Endothelial cell of umbilical vein (primary cell): ENCODE measurements around the gene ST6GALNAC2. TPM values are rescaled to one million over a fixed set of nuclear protein-coding genes. Genes with fewer than 3 reads are reported as not detected.

Source experiments
- BruUV-seq: library from RNA; stranded (reverse); fragments of 400-500 nt; replicated peaks from 2 replicates; lab custom pipeline; 2021; lab: Mats Ljungman, UMichigan
- CTCF ChIA-PET: fragments of 300-600, 350-600 bp; sonication (Branson Sonifier 250); formaldehyde crosslinking; loops from one replicate; lab custom pipeline; 2021; ENCODE audit warnings: antibody characterized with exemption, inconsistent platforms; lab: Charles Lee
- POLR2A ChIA-PET: fragments of 300-600, 350-600 bp; sonication (Branson Sonifier 250); formaldehyde crosslinking; loops from one replicate; lab custom pipeline; 2021; ENCODE audit warnings: antibody characterized with exemption, inconsistent platforms; lab: Charles Lee
- DNase-seq: peaks from one replicate; pipeline ENCODE4 v3.0.0-alpha.2; 2011; ENCODE audit warnings: low read depth, low spot score
- FAIRE-seq: peaks from 2 replicates; lab custom pipeline; 2011; peaks lifted over from hg19 to GRCh38; lab: Jason Lieb, UNC
- H2AFZ ChIP-seq: 2 replicates; pipeline ENCODE4 v1.6.0; 2012; ENCODE audit warnings: low read depth, low read length, control low read depth, inconsistent platforms
- H3K27ac ChIP-seq: 2 replicates; pipeline ENCODE4 v1.5.1; 2011; ENCODE audit warnings: low read depth, mild to moderate bottlenecking, control low read depth, low read length, moderate library complexity; ENCODE audit not compliant: insufficient read depth
- H3K27me3 ChIP-seq, 2 experiments: 2 replicates each; pipeline versions ENCODE4 v1.6.0 to v1.6.1; 2011; ENCODE audit warnings: low read length in 2 of 2, mixed read lengths in 1 of 2; ENCODE audit not compliant: control insufficient read depth in 2 of 2, insufficient read depth in 2 of 2
- H3K36me3 ChIP-seq, 2 experiments: 2 replicates in 1 of 2; 3 replicates in 1 of 2; pipeline ENCODE4 v1.5.1; 2011; ENCODE audit warnings: low read length in 2 of 2, mild to moderate bottlenecking in 1 of 2, moderate library complexity in 1 of 2; ENCODE audit not compliant: control insufficient read depth in 2 of 2, insufficient read depth in 2 of 2; ENCODE audit errors: extremely low read depth in 1 of 2
- H3K4me1 ChIP-seq: 3 replicates; pipeline ENCODE4 v1.5.1; 2011; ENCODE audit warnings: mild to moderate bottlenecking, low read length; ENCODE audit not compliant: control insufficient read depth, insufficient read depth; ENCODE audit errors: extremely low read depth
- H3K4me2 ChIP-seq: 2 replicates; pipeline ENCODE4 v1.6.1; 2011; ENCODE audit warnings: low read length, control low read depth, mixed read lengths; ENCODE audit not compliant: insufficient read depth
- H3K4me3 ChIP-seq, 3 experiments: fragments of 200-600 bp in 1 of 3; sonication (generic), shearing (Covaris generic) in 1 of 3; replicated peaks in 1 of 3; 2 replicates each; pipeline ENCODE4 v1.5.1; 2011 to 2016; ENCODE audit warnings: control low read depth in 3 of 3, low read length in 3 of 3, mild to moderate bottlenecking in 2 of 3, inconsistent platforms in 1 of 3, low read depth in 1 of 3, moderate library complexity in 1 of 3; ENCODE audit not compliant: insufficient read depth in 1 of 3
- H3K79me2 ChIP-seq: 2 replicates; pipeline ENCODE4 v1.6.0; 2012; ENCODE audit warnings: low read length, inconsistent platforms; ENCODE audit not compliant: control insufficient read depth, insufficient read depth
- H3K9ac ChIP-seq: replicated peaks from 2 replicates; pipeline ENCODE3; 2011; ENCODE audit warnings: low read length, control low read depth; ENCODE audit not compliant: insufficient read depth; ENCODE audit errors: extremely low read depth
- H3K9me1 ChIP-seq: replicated peaks from 3 replicates; pipeline ENCODE4 v1.6.0; 2011; ENCODE audit warnings: mild to moderate bottlenecking, low read length; ENCODE audit not compliant: control insufficient read depth, insufficient read depth; ENCODE audit errors: extremely low read depth
- H3K9me3 ChIP-seq: replicated peaks from 2 replicates; pipeline ENCODE4 v1.5.1; 2012; ENCODE audit warnings: low read length, inconsistent platforms; ENCODE audit not compliant: control insufficient read depth, insufficient read depth
- H4K20me1 ChIP-seq: replicated peaks from 2 replicates; pipeline ENCODE3; 2011; ENCODE audit warnings: mild to moderate bottlenecking, low read length; ENCODE audit not compliant: control insufficient read depth, insufficient read depth; ENCODE audit errors: extremely low read depth
- CTCF ChIP-seq, 2 donors: IDR thresholded peaks; 1 replicate in 1 of 2; 2 replicates in 1 of 2; pipeline ENCODE4 v1.5.1; 2011; ENCODE audit warnings: low read length in 2 of 2, mild to moderate bottlenecking in 2 of 2, moderate library complexity in 2 of 2, control low read depth in 1 of 2, inconsistent platforms in 1 of 2, low read depth in 1 of 2; ENCODE audit not compliant: insufficient read depth in 1 of 2; ENCODE audit errors: extremely low read depth in 1 of 2
- EZH2 ChIP-seq: IDR thresholded peaks from 2 replicates; pipeline ENCODE4 v1.6.1; 2012; ENCODE audit warnings: borderline replicate concordance, low read depth, mild to moderate bottlenecking, moderate library complexity, low read length, inconsistent platforms; ENCODE audit not compliant: severe bottlenecking
- FOS ChIP-seq: IDR thresholded peaks from 2 replicates; pipeline ENCODE4 v1.6.1; 2011; ENCODE audit warnings: mild to moderate bottlenecking, low read length, moderate library complexity, borderline replicate concordance; ENCODE audit not compliant: insufficient read depth
- GATA2 ChIP-seq: IDR thresholded peaks from 2 replicates; pipeline ENCODE4 v1.7.0; 2011; ENCODE audit warnings: low read depth, mild to moderate bottlenecking, moderate library complexity, mixed read lengths, low read length; ENCODE audit not compliant: insufficient read length, insufficient read depth
- JUN ChIP-seq: IDR thresholded peaks from 2 replicates; pipeline ENCODE4 v1.6.1; 2011; ENCODE audit warnings: borderline replicate concordance, low read depth; ENCODE audit not compliant: insufficient read length, insufficient read depth
- MAX ChIP-seq: IDR thresholded peaks from 2 replicates; pipeline ENCODE4 v1.6.1; 2011; ENCODE audit not compliant: insufficient read depth, insufficient read length
- MYC ChIP-seq: IDR thresholded peaks from one replicate; pipeline ENCODE4 v1.6.1; 2011; ENCODE audit warnings: mild to moderate bottlenecking, low read depth, low read length
- POLR2A ChIP-seq: IDR thresholded peaks from 2 replicates; pipeline ENCODE4 v1.6.1; 2012; ENCODE audit warnings: low read depth, mild to moderate bottlenecking, control low read depth, low read length
- POLR2AphosphoS5 ChIP-seq: IDR thresholded peaks from 2 replicates; pipeline ENCODE4 v1.6.1; 2012; ENCODE audit warnings: low read depth, mild to moderate bottlenecking, control low read depth, low read length, moderate library complexity; ENCODE audit not compliant: insufficient read depth
- dilution Hi-C: fragments of 300-500 bp; cut with MboI; formaldehyde crosslinking; loops from one replicate; pipeline ENCODE4 v1.15.0; 2019; ENCODE audit warnings: low sequenced_read_pairs; ENCODE audit not compliant: extremely low pct_ligation_motif_present
- intact Hi-C: fragments of 100-400 bp; cut with micrococcal nuclease; formaldehyde crosslinking; loops from one replicate; pipeline ENCODE4 v1.10.0; 2022
- polyA plus RNA-seq, 4 experiments: library from polyadenylated mRNA; depleted of rRNA in 3 of 4; stranded (reverse) in 3 of 4; unstranded in 1 of 4; fragments of >200 nt; gene quantifications; 2 replicates each; pipeline versions ENCODE4 v1.2.1 to v1.2.3, GENCODE V29; 2011 to 2012; ENCODE audit warnings: missing spikeins in 1 of 4
- total RNA-seq: library from RNA; stranded (reverse); gene quantifications from 2 replicates; pipeline ENCODE4 v1.2.3, GENCODE V29; 2021

Gene ST6GALNAC2
- total and polyA plus RNA-seq, 2 donors (not counting 3 experiments of a cell fraction or from before 2014, with no cell fraction given) = 0.59 to 1.7 TPM

- ChIA-PET POLR2A (no interaction called here), CTCF (interaction anchor here (0.7 to 2.6 kb wide), 10 partner anchors 9 to 88 kb away, joined by 3 to 17 read pairs (median 4); no protein-coding TSS in a partner anchor)
- H3K4me3 ChIP-seq = no peak overlapping the region
- no peak for DNase-seq
- H3K9me3 ChIP-seq = no peaks in the 10 kb centered on the region
- no peak overlapping the region for H3K27ac ChIP-seq
- H4K20me1 ChIP-seq = no peaks in the 10 kb centered on the region
- no peak overlapping the region for H3K4me2 ChIP-seq
- H3K36me3 ChIP-seq = no peaks in the 10 kb centered on the region
- no peak overlapping the region for H2AFZ ChIP-seq
- intact Hi-C loops = no loop called here
- H3K27me3 ChIP-seq = peaks cover 17 to 19% of the 10 kb centered on the region in 2 experiments
- H3K79me2 ChIP-seq = no peaks in the 10 kb centered on the region
- H3K4me1 ChIP-seq = no peaks in the 10 kb centered on the region
- dilution Hi-C loops = no loop called here
- no peak for FAIRE-seq
- H3K9me1 ChIP-seq = no peaks in the 10 kb centered on the region
- TF ChIP-seq JUN (no peak), MYC (no peak), POLR2A (no peak), EZH2 (no peak), FOS (no peak), POLR2AphosphoS5 (no peak), GATA2 (no peak), MAX (no peak), CTCF (IDR thresholded peaks at IDR 0.05; ENCODE audit: extremely low read depth in 1 of 2, insufficient read depth in 1 of 2, low read depth in 1 of 2, low read length in 2 of 2) (no peak)
- H3K9ac ChIP-seq = no peak overlapping the region
- no TSS peak for BruUV-seq
Measured at GRCh38 chr17:76536511-76537287, 49.0 kb downstream of the ST6GALNAC2 start.
